Keratinocyte (primary cell): Measurements from ENCODE around the gene ENG.

Experiments used
- EZH2 ChIP-seq: IDR thresholded peaks from one replicate; pipeline ENCODE4 v1.6.1; 2012; ENCODE audit warnings: inconsistent platforms, mild to moderate bottlenecking, low read length, moderate library complexity
- TF ChIP-seq, protein P1 (sequence below), 3 experiments: IDR thresholded peaks in 1 of 3; conservative IDR thresholded peaks in 1 of 3; optimal IDR thresholded peaks in 1 of 3; 2 replicates in 2 of 3; 3 replicates in 1 of 3; pipeline versions ENCODE3 to v1.5.1; 2011; ENCODE audit warnings: low read length in 3 of 3, mild to moderate bottlenecking in 3 of 3, moderate library complexity in 2 of 3, control low read depth in 1 of 3, inconsistent platforms in 1 of 3; ENCODE audit not compliant: insufficient read depth in 2 of 3; ENCODE audit errors: extremely low read depth in 1 of 3

- TF ChIP-seq, protein P1, sequence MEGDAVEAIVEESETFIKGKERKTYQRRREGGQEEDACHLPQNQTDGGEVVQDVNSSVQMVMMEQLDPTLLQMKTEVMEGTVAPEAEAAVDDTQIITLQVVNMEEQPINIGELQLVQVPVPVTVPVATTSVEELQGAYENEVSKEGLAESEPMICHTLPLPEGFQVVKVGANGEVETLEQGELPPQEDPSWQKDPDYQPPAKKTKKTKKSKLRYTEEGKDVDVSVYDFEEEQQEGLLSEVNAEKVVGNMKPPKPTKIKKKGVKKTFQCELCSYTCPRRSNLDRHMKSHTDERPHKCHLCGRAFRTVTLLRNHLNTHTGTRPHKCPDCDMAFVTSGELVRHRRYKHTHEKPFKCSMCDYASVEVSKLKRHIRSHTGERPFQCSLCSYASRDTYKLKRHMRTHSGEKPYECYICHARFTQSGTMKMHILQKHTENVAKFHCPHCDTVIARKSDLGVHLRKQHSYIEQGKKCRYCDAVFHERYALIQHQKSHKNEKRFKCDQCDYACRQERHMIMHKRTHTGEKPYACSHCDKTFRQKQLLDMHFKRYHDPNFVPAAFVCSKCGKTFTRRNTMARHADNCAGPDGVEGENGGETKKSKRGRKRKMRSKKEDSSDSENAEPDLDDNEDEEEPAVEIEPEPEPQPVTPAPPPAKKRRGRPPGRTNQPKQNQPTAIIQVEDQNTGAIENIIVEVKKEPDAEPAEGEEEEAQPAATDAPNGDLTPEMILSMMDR (optimal IDR thresholded peaks at IDR 0.05 in 1 of 3, IDR thresholded peaks at IDR 0.05 in 1 of 3, conservative IDR thresholded peaks at IDR 0.05 in 1 of 3; ENCODE audit: extremely low read depth in 1 of 3, insufficient read depth in 2 of 3, low read length in 3 of 3), result no peak
- TF ChIP-seq EZH2, result no peak
These were observed 8.7 kb upstream of the ENG start for GRCh38 chr9:127863191-127863621.
